IMR-90 (cell line): ENCODE results near the gene TUBG2. TPM values are rescaled to one million over a fixed set of nuclear protein-coding genes. Genes with fewer than 3 reads are reported as not detected.

Experiments
- ATAC-seq: fragments of 200-7000 bp; cut with Tn5 transposase; 2 replicates; pipeline ENCODE4 v1.9.1; 2020; ENCODE audit warnings: low read depth, mild to moderate bottlenecking, moderate library complexity
- BruUV-seq: library from RNA; stranded (reverse); fragments of 400-500 nt; replicated peaks from 2 replicates; lab custom pipeline; 2021; lab: Mats Ljungman, UMichigan
- CTCF ChIA-PET: fragments of 300-600 bp; formaldehyde crosslinking; extraction: SDS; loops from one replicate; lab custom pipeline; 2021; ENCODE audit warnings: antibody characterized with exemption; lab: Yijun Ruan, JAX
- POLR2A ChIA-PET: fragments of 300-600 bp; sonication (Branson Sonifier 250); formaldehyde crosslinking; loops from one replicate; lab custom pipeline; 2022; ENCODE audit warnings: antibody characterized with exemption; ENCODE audit not compliant: unreplicated experiment; lab: Charles Lee
- DNase-seq: peaks from one replicate; pipeline ENCODE4 v3.0.0; 2013
- H2AFZ ChIP-seq: replicated peaks from 2 replicates; pipeline ENCODE3; 2013; ENCODE audit warnings: low read length, mild to moderate bottlenecking; ENCODE audit not compliant: poor library complexity
- H2AK5ac ChIP-seq: 2 replicates; pipeline ENCODE4 v1.6.1; 2013; ENCODE audit warnings: low read depth, low read length, inconsistent platforms
- H2AK9ac ChIP-seq: replicated peaks from 2 replicates; pipeline ENCODE3; 2013; ENCODE audit warnings: mild to moderate bottlenecking, low read depth, low read length, moderate library complexity; ENCODE audit not compliant: poor library complexity
- H2BK120ac ChIP-seq: 2 replicates; pipeline ENCODE4 v1.6.1; 2013; ENCODE audit warnings: low read depth, low read length, inconsistent platforms
- H2BK15ac ChIP-seq: 3 replicates; pipeline ENCODE4 v1.6.1; 2013; ENCODE audit warnings: low read depth, low read length, inconsistent platforms
- H2BK20ac ChIP-seq: 2 replicates; pipeline ENCODE4 v1.6.1; 2013; ENCODE audit warnings: low read depth, mild to moderate bottlenecking, inconsistent platforms, low read length, moderate library complexity
- H2BK5ac ChIP-seq: 2 replicates; pipeline ENCODE4 v1.6.1; 2013; ENCODE audit warnings: mild to moderate bottlenecking, low read depth, low read length, inconsistent platforms; ENCODE audit not compliant: poor library complexity, severe bottlenecking
- H3K14ac ChIP-seq: replicated peaks from 2 replicates; pipeline ENCODE4 v1.6.1; 2013; ENCODE audit warnings: low read depth, low read length, inconsistent platforms
- H3K18ac ChIP-seq: 2 replicates; pipeline ENCODE4 v1.6.1; 2013; ENCODE audit warnings: low read depth, low read length, control low read depth
- H3K23ac ChIP-seq: 2 replicates; pipeline ENCODE4 v1.6.1; 2013; ENCODE audit warnings: low read depth, low read length, inconsistent platforms
- H3K27ac ChIP-seq: 2 replicates; pipeline ENCODE4 v1.5.1; 2013; ENCODE audit warnings: mild to moderate bottlenecking, control low read depth, low read length; ENCODE audit not compliant: insufficient read depth
- H3K27me3 ChIP-seq: 2 replicates; pipeline ENCODE4 v1.6.1; 2013; ENCODE audit warnings: low read length; ENCODE audit not compliant: control insufficient read depth, insufficient read depth
- H3K36me3 ChIP-seq: 2 replicates; pipeline ENCODE4 v1.6.1; 2013; ENCODE audit warnings: low read length, mixed read lengths; ENCODE audit not compliant: control insufficient read depth, insufficient read depth
- H3K4ac ChIP-seq: 2 replicates; pipeline ENCODE4 v1.6.1; 2013; ENCODE audit warnings: low read depth, low read length, inconsistent platforms
- H3K4me1 ChIP-seq: 2 replicates; pipeline ENCODE4 v1.6.1; 2013; ENCODE audit warnings: low read length, mixed read lengths; ENCODE audit not compliant: control insufficient read depth, insufficient read depth
- H3K4me2 ChIP-seq: 2 replicates; pipeline ENCODE4 v1.6.1; 2013; ENCODE audit warnings: low read depth, mild to moderate bottlenecking, control low read depth, low read length, moderate library complexity
- H3K4me3 ChIP-seq: 2 replicates; pipeline ENCODE4 v1.5.1; 2013; ENCODE audit warnings: low read depth, mild to moderate bottlenecking, control low read depth, low read length, moderate library complexity; ENCODE audit not compliant: insufficient read depth
- H3K56ac ChIP-seq: 2 replicates; pipeline ENCODE4 v1.6.1; 2013; ENCODE audit warnings: low read length, inconsistent platforms; ENCODE audit not compliant: insufficient read depth; ENCODE audit errors: extremely low read depth
- H3K79me1 ChIP-seq, 2 experiments: 2 replicates each; pipeline ENCODE4 v1.6.1; 2013; ENCODE audit warnings: low read length in 2 of 2, inconsistent platforms in 1 of 2, low read depth in 1 of 2
- H3K9ac ChIP-seq: 2 replicates; pipeline ENCODE4 v1.6.1; 2013; ENCODE audit warnings: low read depth, low read length, control low read depth
- H3K9me1 ChIP-seq: 2 replicates; pipeline ENCODE4 v1.6.1; 2013; ENCODE audit warnings: low read length, inconsistent platforms; ENCODE audit not compliant: insufficient read depth
- H3K9me3 ChIP-seq: 2 replicates; pipeline ENCODE4 v1.6.1; 2013; ENCODE audit warnings: low read length; ENCODE audit not compliant: control insufficient read depth, insufficient read depth
- H4K20me1 ChIP-seq: 2 replicates; pipeline ENCODE4 v1.6.1; 2013; ENCODE audit warnings: low read length, inconsistent platforms; ENCODE audit not compliant: insufficient read depth
- H4K5ac ChIP-seq: 2 replicates; pipeline ENCODE4 v1.6.1; 2013; ENCODE audit warnings: mild to moderate bottlenecking, low read depth, low read length, control low read depth
- H4K8ac ChIP-seq, 2 experiments: 2 replicates each; pipeline ENCODE4 v1.6.1; 2013; ENCODE audit warnings: low read depth in 2 of 2, low read length in 2 of 2, control low read depth in 1 of 2, inconsistent platforms in 1 of 2
- H4K91ac ChIP-seq: 2 replicates; pipeline ENCODE4 v1.6.1; 2013; ENCODE audit warnings: low read depth, low read length, inconsistent platforms; ENCODE audit not compliant: insufficient read depth
- CEBPB ChIP-seq: IDR thresholded peaks from 2 replicates; pipeline ENCODE4 v1.6.1; 2012; ENCODE audit warnings: low read depth, low read length, improper control_type of control experiment
- CHD1 ChIP-seq: IDR thresholded peaks from 2 replicates; pipeline ENCODE4 v1.6.1; 2012; ENCODE audit warnings: low read depth, low read length, improper control_type of control experiment
- FOS ChIP-seq: fragments of 150-350 bp; IDR thresholded peaks from 2 replicates; pipeline ENCODE4 v1.6.1; 2016; ENCODE audit warnings: low read depth, low read length
- MAFK ChIP-seq: IDR thresholded peaks from 2 replicates; pipeline ENCODE4 v1.6.1; 2012; ENCODE audit warnings: low read depth, low read length, improper control_type of control experiment
- MAZ ChIP-seq: IDR thresholded peaks from 2 replicates; pipeline ENCODE4 v1.6.1; 2012; ENCODE audit warnings: low read depth, mild to moderate bottlenecking, low read length, improper control_type of control experiment, moderate library complexity, borderline replicate concordance
- MXI1 ChIP-seq: IDR thresholded peaks from 2 replicates; pipeline ENCODE4 v1.6.1; 2012; ENCODE audit warnings: low read depth, mild to moderate bottlenecking, low read length, moderate library complexity, borderline replicate concordance
- NFE2L2 ChIP-seq: fragments of 150-350 bp; IDR thresholded peaks from 2 replicates; pipeline ENCODE4 v1.6.1; 2016; ENCODE audit warnings: low read depth, mild to moderate bottlenecking, low read length
- POLR2A ChIP-seq: IDR thresholded peaks from 2 replicates; pipeline ENCODE4 v1.6.1; 2012; ENCODE audit warnings: mild to moderate bottlenecking, low read depth, low read length
- RAD21 ChIP-seq: IDR thresholded peaks from 2 replicates; pipeline ENCODE4 v1.6.1; 2012; ENCODE audit warnings: low read length, improper control_type of control experiment
- RCOR1 ChIP-seq: IDR thresholded peaks from 2 replicates; pipeline ENCODE4 v1.6.1; 2012; ENCODE audit warnings: mild to moderate bottlenecking, low read length, improper control_type of control experiment; ENCODE audit not compliant: insufficient replicate concordance
- RFX5 ChIP-seq: IDR thresholded peaks from 2 replicates; pipeline ENCODE4 v1.8.0; 2012; ENCODE audit warnings: low read depth, mild to moderate bottlenecking, low read length, moderate library complexity
- SMC3 ChIP-seq: fragments of 150-350 bp; IDR thresholded peaks from 2 replicates; pipeline ENCODE4 v1.6.1; 2016; ENCODE audit warnings: low read depth, mild to moderate bottlenecking, antibody characterized with exemption, low read length, moderate library complexity
- WGBS, 2 experiments: methylation state at CpG; one replicate each; pipeline versions ENCODE4 v1.1.5 to v1.1.7; 2013; ENCODE audit warnings: missing lambda C conversion rate in 2 of 2; ENCODE audit not compliant: insufficient read length in 1 of 2; ENCODE audit errors: extremely low coverage in 2 of 2; 5-methylcytosine and 5-hydroxymethylcytosine counted together
- dilution Hi-C: fragments of 300-500 bp; cut with HindIII; formaldehyde crosslinking; loops from one replicate; pipeline ENCODE4 v1.14.3; 2018; ENCODE audit warnings: low sequenced_read_pairs; ENCODE audit not compliant: unreplicated experiment
- in situ Hi-C: fragments of 300-500 bp; cut with MboI; formaldehyde crosslinking; loops from 3 replicates; pipeline ENCODE4 v1.14.3; 2019; ENCODE audit warnings: low sequenced_read_pairs, inconsistent platforms, mixed read lengths
- intact Hi-C: fragments of 100-400 bp; cut with micrococcal nuclease; formaldehyde crosslinking; loops from 2 replicates; pipeline ENCODE4 v1.10.0; 2022
- polyA plus RNA-seq, 3 experiments: library from polyadenylated mRNA; depleted of rRNA; stranded (reverse); fragments of >200 nt; gene quantifications; 2 replicates each; pipeline ENCODE4 v1.2.3, GENCODE V29; 2012; ENCODE audit warnings: low replicate concordance in 1 of 3
- total RNA-seq: library from RNA; depleted of rRNA; stranded (reverse); fragments of >200 nt; gene quantifications from 2 replicates; pipeline ENCODE4 v1.2.3, GENCODE V29; 2012
- TF ChIP-seq, protein P1 (sequence below): conservative IDR thresholded peaks from 2 replicates; pipeline ENCODE4 v1.5.1; 2012; ENCODE audit warnings: mild to moderate bottlenecking, low read depth, low read length, improper control_type of control experiment

The TUBG2 gene
- total and polyA plus RNA-seq, 2 of the 4 experiments (the other 2 are of a cell fraction), result 3.6 to 24.6 TPM

- dilution Hi-C loops, result no loop called here
These were observed 6.5 kb downstream of the TUBG2 start for GRCh38 chr17:42665581-42666001.

More at GRCh38 chr17:42665581-42666001, 6.5 kb downstream of the TUBG2 start:
- Histone ChIP-seq H3K27me3 (no peaks in the 10 kb centered on the region), H3K9me3 (no peaks in the 10 kb centered on the region), H3K9me1 (peaks cover 19% of the 10 kb centered on the region), H3K36me3 (peaks cover 50% of the 10 kb centered on the region), H2BK15ac (no peak overlapping the region), H3K4me2 (no peak overlapping the region), H2AK5ac (no peak overlapping the region), H4K91ac (no peak overlapping the region), H2AFZ (no peak overlapping the region), H2BK20ac (no peak overlapping the region), H4K8ac (no peak overlapping the region), H4K20me1 (peaks cover 16% of the 10 kb centered on the region), H3K4me1 (peaks cover 13% of the 10 kb centered on the region), H3K18ac (no peak overlapping the region), H2BK5ac (no peak overlapping the region), H3K4ac (no peak overlapping the region), H3K56ac (no peak overlapping the region), H2AK9ac (no peak overlapping the region), H3K14ac (no peak overlapping the region), H3K27ac (no peak overlapping the region), H3K4me3 (no peak overlapping the region), H4K5ac (no peak overlapping the region), H2BK120ac (no peak overlapping the region), H3K9ac (no peak overlapping the region), H3K79me1 (peaks cover 3 to 39% of the 10 kb centered on the region in 2 experiments; a peak in 2 of 4 replicates), H3K23ac (no peak overlapping the region)
- CTCF ChIA-PET, result no interaction called here
- intact Hi-C loops, result no loop called here
- in situ Hi-C loops, result no loop called here
- BruUV-seq, result no TSS peak
- 92% methylated on average over 2 of the region's 14 CpGs; no CpG with 5 or more reads in 1 of the 2 experiments for WGBS, 2 experiments
- no peak for ATAC-seq
- no peak for DNase-seq
- TF ChIP-seq POLR2A (no peak), SMC3 (no peak), CEBPB (no peak), RAD21 (no peak), MAZ (no peak), NFE2L2 (no peak), FOS (no peak), RCOR1 (no peak), RFX5 (no peak), MAFK (no peak), MXI1 (no peak), CHD1 (no peak)
- TF ChIP-seq, protein P1, sequence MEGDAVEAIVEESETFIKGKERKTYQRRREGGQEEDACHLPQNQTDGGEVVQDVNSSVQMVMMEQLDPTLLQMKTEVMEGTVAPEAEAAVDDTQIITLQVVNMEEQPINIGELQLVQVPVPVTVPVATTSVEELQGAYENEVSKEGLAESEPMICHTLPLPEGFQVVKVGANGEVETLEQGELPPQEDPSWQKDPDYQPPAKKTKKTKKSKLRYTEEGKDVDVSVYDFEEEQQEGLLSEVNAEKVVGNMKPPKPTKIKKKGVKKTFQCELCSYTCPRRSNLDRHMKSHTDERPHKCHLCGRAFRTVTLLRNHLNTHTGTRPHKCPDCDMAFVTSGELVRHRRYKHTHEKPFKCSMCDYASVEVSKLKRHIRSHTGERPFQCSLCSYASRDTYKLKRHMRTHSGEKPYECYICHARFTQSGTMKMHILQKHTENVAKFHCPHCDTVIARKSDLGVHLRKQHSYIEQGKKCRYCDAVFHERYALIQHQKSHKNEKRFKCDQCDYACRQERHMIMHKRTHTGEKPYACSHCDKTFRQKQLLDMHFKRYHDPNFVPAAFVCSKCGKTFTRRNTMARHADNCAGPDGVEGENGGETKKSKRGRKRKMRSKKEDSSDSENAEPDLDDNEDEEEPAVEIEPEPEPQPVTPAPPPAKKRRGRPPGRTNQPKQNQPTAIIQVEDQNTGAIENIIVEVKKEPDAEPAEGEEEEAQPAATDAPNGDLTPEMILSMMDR, result no peak
- POLR2A ChIA-PET, result no interaction called here
